Measurements from ENCODE around the gene NR4A1.

The NR4A1 gene

GRCh38 chr12:52086366-52086765 lies 35.1 kb downstream of the NR4A1 start:
- no peak for DNase-seq (ENCODE audit: low read depth)
- H3K4me3 ChIP-seq (ENCODE audit: low read depth, low read length): no peak overlapping the region
- TF ChIP-seq, protein P1, sequence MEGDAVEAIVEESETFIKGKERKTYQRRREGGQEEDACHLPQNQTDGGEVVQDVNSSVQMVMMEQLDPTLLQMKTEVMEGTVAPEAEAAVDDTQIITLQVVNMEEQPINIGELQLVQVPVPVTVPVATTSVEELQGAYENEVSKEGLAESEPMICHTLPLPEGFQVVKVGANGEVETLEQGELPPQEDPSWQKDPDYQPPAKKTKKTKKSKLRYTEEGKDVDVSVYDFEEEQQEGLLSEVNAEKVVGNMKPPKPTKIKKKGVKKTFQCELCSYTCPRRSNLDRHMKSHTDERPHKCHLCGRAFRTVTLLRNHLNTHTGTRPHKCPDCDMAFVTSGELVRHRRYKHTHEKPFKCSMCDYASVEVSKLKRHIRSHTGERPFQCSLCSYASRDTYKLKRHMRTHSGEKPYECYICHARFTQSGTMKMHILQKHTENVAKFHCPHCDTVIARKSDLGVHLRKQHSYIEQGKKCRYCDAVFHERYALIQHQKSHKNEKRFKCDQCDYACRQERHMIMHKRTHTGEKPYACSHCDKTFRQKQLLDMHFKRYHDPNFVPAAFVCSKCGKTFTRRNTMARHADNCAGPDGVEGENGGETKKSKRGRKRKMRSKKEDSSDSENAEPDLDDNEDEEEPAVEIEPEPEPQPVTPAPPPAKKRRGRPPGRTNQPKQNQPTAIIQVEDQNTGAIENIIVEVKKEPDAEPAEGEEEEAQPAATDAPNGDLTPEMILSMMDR (IDR thresholded peaks at IDR 0.05; ENCODE audit: low read depth, low read length, missing control alignments): no peak

GRCh38 chr12:52086944-52087835 lies 35.9 kb downstream of the NR4A1 start:
- no peak for DNase-seq (ENCODE audit: low read depth)
- TF ChIP-seq, protein P1 (IDR thresholded peaks at IDR 0.05; ENCODE audit: low read depth, low read length, missing control alignments): no peak
- H3K4me3 ChIP-seq (ENCODE audit: low read depth, low read length): no peak overlapping the region

DNA sequence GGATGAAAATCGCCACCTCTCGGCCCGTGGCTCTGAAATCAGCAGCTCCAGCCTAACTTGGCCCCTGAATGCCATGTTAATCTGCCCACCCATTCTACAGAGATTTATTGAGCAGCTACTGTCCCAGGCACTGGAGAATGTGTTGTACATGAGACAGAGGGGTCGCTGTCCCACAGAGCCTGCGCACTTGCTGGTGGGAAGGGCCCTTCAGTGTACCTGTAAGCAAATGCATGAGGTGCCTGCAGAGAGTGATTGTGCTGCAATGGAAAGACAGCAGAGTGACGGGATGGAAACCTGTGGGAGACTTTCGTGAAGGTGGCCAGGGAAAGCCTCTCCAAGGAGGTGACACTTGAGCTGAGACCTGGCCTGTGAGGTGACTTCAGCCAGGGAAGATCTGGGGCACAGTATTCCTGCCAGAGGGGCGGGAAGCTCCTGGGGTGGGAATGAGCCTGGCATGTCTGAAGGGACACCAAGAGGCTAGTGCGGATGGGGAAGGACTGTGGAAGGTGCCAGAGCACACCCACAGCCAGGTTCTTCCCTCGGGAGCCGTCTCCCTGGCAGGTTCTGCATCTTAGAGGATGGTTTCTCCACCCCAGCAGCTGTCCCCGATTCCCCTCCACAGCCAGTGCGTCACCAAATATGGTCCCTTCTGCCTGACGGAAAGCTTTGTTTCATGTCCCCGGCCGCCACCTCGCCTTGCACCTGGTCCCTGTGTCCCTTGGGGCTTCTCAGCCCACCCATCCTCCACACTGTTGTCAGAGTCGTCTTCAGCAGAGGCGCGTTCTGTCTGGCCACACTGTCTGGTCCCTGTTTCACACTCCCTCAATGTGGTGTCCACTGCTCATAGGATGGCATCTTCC lies 36.9 kb downstream of the NR4A1 start:
- H3K4me3 ChIP-seq (ENCODE audit: low read depth, low read length): no peak overlapping the region
- no peak for DNase-seq (ENCODE audit: low read depth)
- TF ChIP-seq, protein P1 (IDR thresholded peaks at IDR 0.05; ENCODE audit: low read depth, low read length, missing control alignments): no peak

- no peak for DNase-seq (ENCODE audit: low read depth)
- TF ChIP-seq, protein P1 (IDR thresholded peaks at IDR 0.05; ENCODE audit: low read depth, low read length, missing control alignments): no peak
- H3K4me3 ChIP-seq (ENCODE audit: low read depth, low read length): no peak overlapping the region
Measured at GRCh38 chr12:52089491-52089890, 38.2 kb downstream of the NR4A1 start.

- TF ChIP-seq, protein P1 (IDR thresholded peaks at IDR 0.05; ENCODE audit: low read depth, low read length, missing control alignments): no peak
- no peak overlapping the region for H3K4me3 ChIP-seq (ENCODE audit: low read depth, low read length)
- DNase-seq (ENCODE audit: low read depth): no peak
Measured at GRCh38 chr12:52090291-52090690, 39.0 kb downstream of the NR4A1 start.

- TF ChIP-seq, protein P1 (IDR thresholded peaks at IDR 0.05; ENCODE audit: low read depth, low read length, missing control alignments): no peak
- DNase-seq (ENCODE audit: low read depth): no peak
- no peak overlapping the region for H3K4me3 ChIP-seq (ENCODE audit: low read depth, low read length)
Measured at GRCh38 chr12:52091061-52091460, 39.8 kb downstream of the NR4A1 start.

All from GM12864 (cell line).